CD14-positive monocyte (primary cell): Measurements from ENCODE around the gene SUPT6H. TPM values are rescaled to one million over a fixed set of nuclear protein-coding genes. Genes with fewer than 3 reads are reported as not detected.

ENCODE experiments used
- DNase-seq, 3 donors: peaks; one replicate each; pipeline ENCODE4 v3.0.0-alpha.2; 2011 to 2022
- H2AFZ ChIP-seq: 2 replicates; pipeline ENCODE4 v1.6.0; 2012; ENCODE audit warnings: mild to moderate bottlenecking, low read depth, low read length, inconsistent platforms; ENCODE audit not compliant: insufficient read depth, poor library complexity, severe bottlenecking
- H3K27ac ChIP-seq, 2 donors: 1 replicate in 1 of 2; 2 replicates in 1 of 2; pipeline ENCODE4 v1.5.1; 2012 to 2013; ENCODE audit warnings: low read length in 2 of 2, control low read depth in 1 of 2, inconsistent platforms in 1 of 2, low read depth in 1 of 2, mild to moderate bottlenecking in 1 of 2
- H3K27me3 ChIP-seq, 2 donors: one replicate each; pipeline versions ENCODE4 v1.6.0 to v1.6.1; 2011 to 2013; ENCODE audit warnings: low read length in 2 of 2; ENCODE audit not compliant: control insufficient read depth in 2 of 2, insufficient read depth in 2 of 2
- H3K36me3 ChIP-seq, 2 donors: replicated peaks in 1 of 2; 1 replicate in 1 of 2; 2 replicates in 1 of 2; pipeline versions ENCODE4 v1.5.1 to v1.6.1; 2012 to 2013; ENCODE audit warnings: low read length in 2 of 2, control low read depth in 1 of 2, inconsistent platforms in 1 of 2, mild to moderate bottlenecking in 1 of 2; ENCODE audit not compliant: insufficient read depth in 2 of 2, control insufficient read depth in 1 of 2
- H3K4me1 ChIP-seq, 2 donors: 1 replicate in 1 of 2; 2 replicates in 1 of 2; pipeline versions ENCODE4 v1.5.1 to v1.6.1; 2012 to 2013; ENCODE audit warnings: low read length in 2 of 2, control low read depth in 1 of 2, inconsistent platforms in 1 of 2, mild to moderate bottlenecking in 1 of 2, moderate library complexity in 1 of 2; ENCODE audit not compliant: insufficient read depth in 2 of 2, control insufficient read depth in 1 of 2
- H3K4me2 ChIP-seq: replicated peaks from 2 replicates; pipeline ENCODE3; 2012; ENCODE audit warnings: low read length, moderate library complexity, mild to moderate bottlenecking; ENCODE audit not compliant: poor library complexity, severe bottlenecking; ENCODE audit errors: extremely low read depth
- H3K4me3 ChIP-seq, 3 experiments: fragments of 200-600 bp in 1 of 3; sonication (generic) in 1 of 3; replicated peaks in 1 of 3; 1 replicate in 2 of 3; 2 replicates in 1 of 3; pipeline ENCODE4 v1.5.1; 2011 to 2013; ENCODE audit warnings: low read length in 3 of 3, mild to moderate bottlenecking in 3 of 3, control low read depth in 2 of 3, low read depth in 2 of 3, inconsistent platforms in 1 of 3, moderate library complexity in 1 of 3
- H3K79me2 ChIP-seq: 2 replicates; pipeline ENCODE4 v1.6.0; 2012; ENCODE audit warnings: mild to moderate bottlenecking, control low read depth, inconsistent platforms, low read length, moderate library complexity; ENCODE audit not compliant: insufficient read depth
- H3K9ac ChIP-seq: 2 replicates; pipeline ENCODE4 v1.6.0; 2017; ENCODE audit warnings: low read length, mild to moderate bottlenecking; ENCODE audit not compliant: insufficient read depth, poor library complexity, severe bottlenecking
- H3K9me3 ChIP-seq, 2 donors: replicated peaks in 1 of 2; 1 replicate in 1 of 2; 2 replicates in 1 of 2; pipeline versions ENCODE4 v1.5.1 to v1.6.1; 2012 to 2013; ENCODE audit warnings: low read length in 2 of 2, control low read depth in 1 of 2; ENCODE audit not compliant: control insufficient read depth in 1 of 2, insufficient read depth in 1 of 2
- H4K20me1 ChIP-seq: 2 replicates; pipeline ENCODE4 v1.6.0; 2012; ENCODE audit warnings: mild to moderate bottlenecking, low read length, control low read depth, moderate library complexity; ENCODE audit not compliant: insufficient read depth
- H3K27ac Mint-ChIP-seq, 7 donors: one replicate each; pipeline ENCODE4 v1.8.0; 2020; ENCODE audit warnings: mild to moderate bottlenecking in 7 of 7, mixed read lengths in 7 of 7, moderate library complexity in 6 of 7, inconsistent platforms in 2 of 7
- H3K27me3 Mint-ChIP-seq, 3 donors: one replicate each; pipeline ENCODE4 v1.8.0; 2021 to 2022; ENCODE audit warnings: low read depth in 3 of 3, mild to moderate bottlenecking in 3 of 3, mixed read lengths in 3 of 3, moderate library complexity in 3 of 3, inconsistent platforms in 1 of 3
- H3K36me3 Mint-ChIP-seq, 2 donors: one replicate each; pipeline ENCODE4 v1.8.0; 2020; ENCODE audit warnings: mixed read lengths in 2 of 2, inconsistent platforms in 1 of 2, mild to moderate bottlenecking in 1 of 2
- H3K4me1 Mint-ChIP-seq: one replicate; pipeline ENCODE4 v1.8.0; 2020; ENCODE audit warnings: mild to moderate bottlenecking, mixed read lengths
- H3K4me3 Mint-ChIP-seq, 2 donors: one replicate each; pipeline ENCODE4 v1.8.0; 2020; ENCODE audit warnings: mild to moderate bottlenecking in 2 of 2, mixed read lengths in 2 of 2, moderate library complexity in 1 of 2
- H3K9me3 Mint-ChIP-seq, 7 donors: one replicate each; pipeline ENCODE4 v1.8.0; 2020 to 2022; ENCODE audit warnings: mixed read lengths in 7 of 7, mild to moderate bottlenecking in 6 of 7, moderate library complexity in 6 of 7, inconsistent platforms in 2 of 7
- WGBS: methylation state at CpG from one replicate; pipeline ENCODE4 v1.1.5; 2013; ENCODE audit warnings: missing lambda C conversion rate; ENCODE audit not compliant: insufficient coverage; 5-methylcytosine and 5-hydroxymethylcytosine counted together
- intact Hi-C, 2 donors: fragments of 100-400 bp; cut with micrococcal nuclease; formaldehyde crosslinking; loops; one replicate each; pipeline versions ENCODE4 v1.15.0 to v1.15.1; 2023
- polyA plus RNA-seq, 3 donors: library from polyadenylated mRNA; depleted of rRNA in 1 of 3; unstranded in 2 of 3; stranded (reverse) in 1 of 3; fragments of 300-500 nt in 2 of 3; fragments of >200 nt in 1 of 3; fragmentation: Illumina TruSeq in 2 of 3; gene quantifications; 1 replicate in 2 of 3; 2 replicates in 1 of 3; pipeline ENCODE4 v1.2.3, GENCODE V29; 2012 to 2021
- TF ChIP-seq, protein P1 (sequence below): fragments of 200-600 bp; IDR thresholded peaks from one replicate; pipeline ENCODE4 v1.8.0; 2022; ENCODE audit warnings: antibody characterized with exemption, mild to moderate bottlenecking

SUPT6H gene
- polyA plus RNA-seq, 3 donors = 3.8 to 33.9 (median 7.8) TPM

DNA sequence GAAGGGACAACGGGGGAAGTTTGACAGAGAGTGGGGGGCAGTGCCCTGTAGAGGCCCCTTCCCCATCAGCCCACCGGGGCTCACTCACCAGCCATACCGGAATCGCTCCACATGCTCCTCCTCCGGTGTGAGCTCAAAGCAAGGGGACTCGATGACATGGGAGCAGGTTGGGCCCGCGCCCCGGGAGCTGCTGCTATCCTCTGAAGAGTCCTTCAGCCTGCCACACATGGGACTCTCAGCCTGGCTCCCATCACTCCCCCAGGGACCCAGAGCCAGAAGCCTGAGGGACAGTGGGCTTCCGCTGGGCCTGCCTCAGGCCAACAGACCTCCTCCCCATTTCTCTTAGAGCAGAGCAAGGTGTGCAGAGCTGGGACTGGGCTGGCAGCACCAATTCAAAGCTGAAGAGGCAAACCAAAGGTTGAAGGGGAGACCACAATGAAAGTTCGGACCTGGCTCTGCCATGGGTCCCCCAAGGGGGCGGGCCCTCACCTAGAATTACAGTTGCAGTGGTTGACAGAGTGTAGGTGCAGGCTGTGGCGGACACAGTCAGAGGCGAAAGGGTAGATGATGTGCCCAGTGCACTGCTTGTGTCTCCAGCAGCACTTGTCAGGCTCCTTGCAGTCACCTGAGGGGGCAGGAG lies 42.3 kb downstream of the SUPT6H start:
- Histone ChIP-seq H3K4me3 (no peak overlapping the region), H3K4me1 (no peaks in the 10 kb centered on the region), H3K4me2 (no peak overlapping the region), H3K9ac (no peak overlapping the region), H3K27me3 (no peaks in the 10 kb centered on the region), H3K9me3 (no peaks in the 10 kb centered on the region), H3K36me3 (peaks cover 52 to 64% of the 10 kb centered on the region in 2 donors), H2AFZ (no peak overlapping the region), H3K79me2 (no peaks in the 10 kb centered on the region), H4K20me1 (peaks cover 8% of the 10 kb centered on the region), H3K27ac (no peak overlapping the region)
- no peaks in the 10 kb centered on the region for H3K9me3 Mint-ChIP-seq
- no peak overlapping the region for H3K4me3 Mint-ChIP-seq
- peaks cover 0 to 2% (median 2%) of the 10 kb centered on the region in 3 donors for H3K27me3 Mint-ChIP-seq
- H3K27ac Mint-ChIP-seq = peak overlapping the region in 1 of 7 donors; percentile 26
- H3K36me3 Mint-ChIP-seq = peaks cover 62 to 66% of the 10 kb centered on the region in 2 donors
- over 99% methylated on average over 13 of the region's 14 CpGs for WGBS
- TF ChIP-seq, protein P1, sequence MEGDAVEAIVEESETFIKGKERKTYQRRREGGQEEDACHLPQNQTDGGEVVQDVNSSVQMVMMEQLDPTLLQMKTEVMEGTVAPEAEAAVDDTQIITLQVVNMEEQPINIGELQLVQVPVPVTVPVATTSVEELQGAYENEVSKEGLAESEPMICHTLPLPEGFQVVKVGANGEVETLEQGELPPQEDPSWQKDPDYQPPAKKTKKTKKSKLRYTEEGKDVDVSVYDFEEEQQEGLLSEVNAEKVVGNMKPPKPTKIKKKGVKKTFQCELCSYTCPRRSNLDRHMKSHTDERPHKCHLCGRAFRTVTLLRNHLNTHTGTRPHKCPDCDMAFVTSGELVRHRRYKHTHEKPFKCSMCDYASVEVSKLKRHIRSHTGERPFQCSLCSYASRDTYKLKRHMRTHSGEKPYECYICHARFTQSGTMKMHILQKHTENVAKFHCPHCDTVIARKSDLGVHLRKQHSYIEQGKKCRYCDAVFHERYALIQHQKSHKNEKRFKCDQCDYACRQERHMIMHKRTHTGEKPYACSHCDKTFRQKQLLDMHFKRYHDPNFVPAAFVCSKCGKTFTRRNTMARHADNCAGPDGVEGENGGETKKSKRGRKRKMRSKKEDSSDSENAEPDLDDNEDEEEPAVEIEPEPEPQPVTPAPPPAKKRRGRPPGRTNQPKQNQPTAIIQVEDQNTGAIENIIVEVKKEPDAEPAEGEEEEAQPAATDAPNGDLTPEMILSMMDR = no peak
- no peak for DNase-seq
- peaks cover 2% of the 10 kb centered on the region for H3K4me1 Mint-ChIP-seq
- intact Hi-C loops = no loop called here

DNA sequence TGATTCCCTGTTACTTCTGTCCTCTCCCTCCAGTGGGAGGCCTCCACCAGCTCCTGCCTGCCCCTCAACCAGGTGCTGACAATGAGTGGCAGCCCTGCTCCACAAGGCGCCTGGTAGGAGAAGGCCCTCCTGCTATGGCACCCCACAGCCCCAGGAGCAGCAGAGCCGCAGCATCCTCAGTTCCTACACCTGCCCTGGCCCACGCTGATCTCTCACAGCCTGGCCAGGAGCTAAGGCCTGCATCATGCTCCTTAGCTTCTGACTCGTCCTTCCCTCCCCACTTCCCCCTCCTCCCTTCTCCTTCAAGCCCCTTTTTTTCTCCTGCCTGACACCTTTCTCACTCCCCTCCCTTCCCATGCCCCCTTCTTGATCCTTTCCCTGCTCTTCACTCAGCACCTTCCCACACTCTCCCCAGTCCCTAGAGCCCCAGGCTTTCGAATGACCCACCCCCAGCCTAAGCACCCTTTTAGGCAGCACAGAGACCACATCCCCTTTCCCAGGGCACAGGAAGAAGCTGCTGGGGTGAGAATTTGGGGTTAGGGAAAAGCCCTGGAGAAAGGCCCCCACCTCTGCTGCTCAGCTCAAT lies 43.2 kb downstream of the SUPT6H start:
- Mint-ChIP-seq H3K36me3 (peaks cover 54 to 58% of the 10 kb centered on the region in 2 donors), H3K27me3 (peaks cover 0 to 2% (median 2%) of the 10 kb centered on the region in 3 donors), H3K27ac (peak overlapping the region in 5 of 7 donors; percentile 19 to 59 (median 28)), H3K4me1 (peaks cover 4% of the 10 kb centered on the region), H3K4me3 (no peak overlapping the region), H3K9me3 (no peaks in the 10 kb centered on the region)
- Histone ChIP-seq H3K9me3 (no peaks in the 10 kb centered on the region), H4K20me1 (peaks cover 7% of the 10 kb centered on the region), H3K27ac (no peak overlapping the region), H3K4me2 (no peak overlapping the region), H3K36me3 (peaks cover 44 to 56% of the 10 kb centered on the region in 2 donors), H3K79me2 (no peaks in the 10 kb centered on the region), H3K4me1 (no peaks in the 10 kb centered on the region), H3K9ac (no peak overlapping the region), H3K4me3 (no peak overlapping the region), H2AFZ (no peak overlapping the region), H3K27me3 (no peaks in the 10 kb centered on the region)
- intact Hi-C loops = no loop called here
- DNase-seq = no peak
- TF ChIP-seq, protein P1 = no peak
- 73% methylated on average over 4 of the region's 5 CpGs for WGBS
